Neural progenitor cell (in vitro differentiated cells): ENCODE data around the gene LCE4A.

Experiments used
- EZH2 ChIP-seq: fragments of 200-600 bp; sonication (generic); IDR thresholded peaks from 2 replicates; pipeline ENCODE4 v1.6.1; 2017; ENCODE audit warnings: antibody characterized with exemption, mild to moderate bottlenecking, moderate library complexity
- TF ChIP-seq, protein P1 (sequence below): fragments of 200-600 bp; sonication (generic); IDR thresholded peaks from 2 replicates; pipeline ENCODE4 v1.5.1; 2017; ENCODE audit warnings: antibody characterized with exemption, mild to moderate bottlenecking

DNA sequence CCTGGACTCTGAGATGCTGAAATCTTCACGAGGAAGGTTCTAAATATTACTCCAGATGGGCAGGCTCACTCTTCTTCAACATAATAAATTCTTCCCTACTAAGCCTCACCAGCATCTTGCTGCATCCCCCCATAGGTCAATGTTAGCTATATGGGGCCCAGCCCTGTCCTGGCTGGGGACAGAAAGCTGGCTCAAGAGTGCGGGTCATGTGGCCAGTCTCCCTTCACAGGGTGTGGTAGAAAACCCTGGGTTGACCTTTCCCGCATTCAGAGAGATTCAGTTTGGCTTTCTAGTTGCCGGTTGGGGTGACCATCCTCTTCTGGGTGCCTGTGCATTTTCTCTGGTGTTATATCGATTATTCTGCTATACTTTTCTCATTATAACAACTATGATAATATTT is 30.0 kb downstream of the LCE4A start:
- TF ChIP-seq, protein P1, sequence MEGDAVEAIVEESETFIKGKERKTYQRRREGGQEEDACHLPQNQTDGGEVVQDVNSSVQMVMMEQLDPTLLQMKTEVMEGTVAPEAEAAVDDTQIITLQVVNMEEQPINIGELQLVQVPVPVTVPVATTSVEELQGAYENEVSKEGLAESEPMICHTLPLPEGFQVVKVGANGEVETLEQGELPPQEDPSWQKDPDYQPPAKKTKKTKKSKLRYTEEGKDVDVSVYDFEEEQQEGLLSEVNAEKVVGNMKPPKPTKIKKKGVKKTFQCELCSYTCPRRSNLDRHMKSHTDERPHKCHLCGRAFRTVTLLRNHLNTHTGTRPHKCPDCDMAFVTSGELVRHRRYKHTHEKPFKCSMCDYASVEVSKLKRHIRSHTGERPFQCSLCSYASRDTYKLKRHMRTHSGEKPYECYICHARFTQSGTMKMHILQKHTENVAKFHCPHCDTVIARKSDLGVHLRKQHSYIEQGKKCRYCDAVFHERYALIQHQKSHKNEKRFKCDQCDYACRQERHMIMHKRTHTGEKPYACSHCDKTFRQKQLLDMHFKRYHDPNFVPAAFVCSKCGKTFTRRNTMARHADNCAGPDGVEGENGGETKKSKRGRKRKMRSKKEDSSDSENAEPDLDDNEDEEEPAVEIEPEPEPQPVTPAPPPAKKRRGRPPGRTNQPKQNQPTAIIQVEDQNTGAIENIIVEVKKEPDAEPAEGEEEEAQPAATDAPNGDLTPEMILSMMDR = no peak
- TF ChIP-seq EZH2 = no peak
